Activated B cell treated with CpG ODN at 0.5 μM for 24 hours (primary cell): ENCODE measurements around the gene DOK3. TPM values are rescaled to one million over a fixed set of nuclear protein-coding genes. Genes with fewer than 3 reads are reported as not detected.

Experiments used
- ATAC-seq: fragments of 200-7000 bp; cut with Tn5 transposase; one replicate; pipeline ENCODE4 v1.10.0; 2021; ENCODE audit warnings: low read depth, mild to moderate bottlenecking, moderate library complexity
- CTCF ChIA-PET: fragments of 350-600 bp; sonication (Branson Sonifier 250); formaldehyde crosslinking; loops from one replicate; lab custom pipeline; 2021; ENCODE audit warnings: antibody characterized with exemption; lab: Charles Lee
- POLR2A ChIA-PET: fragments of 350-600 bp; sonication (Branson Sonifier 250); formaldehyde crosslinking; loops from one replicate; lab custom pipeline; 2021; ENCODE audit warnings: antibody characterized with exemption; lab: Charles Lee
- DNase-seq: peaks from one replicate; pipeline ENCODE4 v3.0.0; 2022
- H3K27ac Mint-ChIP-seq: one replicate; pipeline ENCODE4 v1.8.0; 2020; ENCODE audit warnings: mixed read lengths
- H3K27me3 Mint-ChIP-seq: one replicate; pipeline ENCODE4 v1.8.0; 2021; ENCODE audit warnings: mixed read lengths
- H3K36me3 Mint-ChIP-seq: one replicate; pipeline ENCODE4 v1.8.0; 2021; ENCODE audit warnings: low read depth, mixed read lengths
- H3K4me1 Mint-ChIP-seq: one replicate; pipeline ENCODE4 v1.8.0; 2021; ENCODE audit warnings: mixed read lengths
- H3K4me3 Mint-ChIP-seq: one replicate; pipeline ENCODE4 v1.8.0; 2020; ENCODE audit warnings: mild to moderate bottlenecking, mixed read lengths
- H3K9me3 Mint-ChIP-seq: one replicate; pipeline ENCODE4 v1.8.0; 2020; ENCODE audit warnings: mixed read lengths
- CTCF ChIP-seq: fragments of 200-600 bp; IDR thresholded peaks from one replicate; pipeline ENCODE4 v1.8.0; 2022; ENCODE audit warnings: antibody characterized with exemption, mild to moderate bottlenecking
- intact Hi-C: fragments of 100-400 bp; cut with micrococcal nuclease; formaldehyde crosslinking; loops from one replicate; pipeline ENCODE4 v1.15.1; 2024
- total RNA-seq: library from RNA; stranded (reverse); gene quantifications from 2 replicates; pipeline ENCODE4 v1.2.3, GENCODE V29; 2022

Gene DOK3
- total RNA-seq, 1 donor from 2014 or later, result 88.5 TPM

- CTCF ChIA-PET, result no interaction called here
- ATAC-seq, result no peak
- H3K4me1 Mint-ChIP-seq, result peaks cover 20% of the 10 kb centered on the region
- POLR2A ChIA-PET, result no interaction called here
- H3K27ac Mint-ChIP-seq, result no peak overlapping the region
- no peak for TF ChIP-seq CTCF
- peaks cover 7% of the 10 kb centered on the region for H3K36me3 Mint-ChIP-seq
- intact Hi-C loops, result no loop called here
- no peaks in the 10 kb centered on the region for H3K9me3 Mint-ChIP-seq
- no peaks in the 10 kb centered on the region for H3K27me3 Mint-ChIP-seq
- DNase-seq, result no peak
- H3K4me3 Mint-ChIP-seq, result no peak overlapping the region
These were observed 27.2 kb downstream of the DOK3 start for GRCh38 chr5:177482359-177482795.

GRCh38 chr5:177479774-177480173, 29.9 kb downstream of the DOK3 start:
- Mint-ChIP-seq H3K4me3 (no peak overlapping the region), H3K27me3 (no peaks in the 10 kb centered on the region), H3K27ac (peak overlapping the region; percentile 88), H3K36me3 (peaks cover 2% of the 10 kb centered on the region), H3K9me3 (no peaks in the 10 kb centered on the region), H3K4me1 (peaks cover 30% of the 10 kb centered on the region)
- ChIA-PET POLR2A (interaction anchor here (0.9 to 2.1 kb wide), 4 partner anchors 24 to 48 kb away, joined by 3 to 7 read pairs (median 4); partner anchors contain the start of gene DOK3), CTCF (interaction anchor here (0.6 to 2.6 kb wide), 2 partner anchors 10 to 22 kb away, joined by 3 to 10 read pairs; no protein-coding TSS in a partner anchor)
- DNase-seq (no peak), ATAC-seq (no peak)
- intact Hi-C loops, result loop anchor here (2.0 kb wide), 1 partner anchor 17 kb away; the partner anchor contains the start of gene PDLIM7
- TF ChIP-seq CTCF, result no peak

- Mint-ChIP-seq H3K9me3 (no peaks in the 10 kb centered on the region), H3K4me3 (peak overlapping the region; percentile 59), H3K27ac (peak overlapping the region; percentile 88), H3K4me1 (peaks cover 33% of the 10 kb centered on the region), H3K36me3 (no peaks in the 10 kb centered on the region), H3K27me3 (peaks cover 3% of the 10 kb centered on the region)
- DNase-seq (no peak), ATAC-seq (peak; percentile 73)
- intact Hi-C loops, result loop anchor here (2.0 kb wide), 1 partner anchor 18 kb away; the partner anchor contains the start of gene PDLIM7
- ChIA-PET CTCF (interaction anchor here (2.6 kb wide), 1 partner anchor 23 kb away, joined by 10 read pairs; no protein-coding TSS in a partner anchor), POLR2A (interaction anchor here (1.1 to 2.1 kb wide), 5 partner anchors 14 to 47 kb away, joined by 3 to 7 read pairs (median 5); partner anchors contain the start of gene DOK3)
- no peak for TF ChIP-seq CTCF
These were observed 30.6 kb downstream of the DOK3 start for GRCh38 chr5:177478711-177479646.

GRCh38 chr5:177477701-177478477, 31.7 kb downstream of the DOK3 start:
- Mint-ChIP-seq H3K4me3 (no peak overlapping the region), H3K27ac (peak overlapping the region; percentile 18), H3K9me3 (no peaks in the 10 kb centered on the region), H3K36me3 (no peaks in the 10 kb centered on the region), H3K27me3 (peaks cover 4% of the 10 kb centered on the region), H3K4me1 (peaks cover 36% of the 10 kb centered on the region)
- intact Hi-C loops, result loop anchor here (2.0 kb wide), 1 partner anchor 19 kb away; the partner anchor contains the start of gene PDLIM7
- TF ChIP-seq CTCF, result no peak
- ChIA-PET CTCF (interaction anchor here (0.8 to 2.6 kb wide), 2 partner anchors 22 to 24 kb away, joined by 3 to 10 read pairs; no protein-coding TSS in a partner anchor), POLR2A (interaction anchor here (1.1 to 2.1 kb wide), 4 partner anchors 15 to 31 kb away, joined by 3 to 7 read pairs (median 6); partner anchors contain the start of gene DOK3)
- no peak for ATAC-seq
- no peak for DNase-seq
